ENCODE data around the gene DDX21.
"Not testable (repeated sequence)": the region's sequence is repeated elsewhere in the genome, so short reads cannot be mapped to it uniquely, and the experiment has no call there.

Gene DDX21

GRCh38 chr10:68938884-68939283 lies 17.1 kb upstream of the DDX21 start:
- no peak overlapping the region for H3K4me3 ChIP-seq (replicated peaks; ENCODE audit: low read depth, low read length)
- TF ChIP-seq, protein P1, sequence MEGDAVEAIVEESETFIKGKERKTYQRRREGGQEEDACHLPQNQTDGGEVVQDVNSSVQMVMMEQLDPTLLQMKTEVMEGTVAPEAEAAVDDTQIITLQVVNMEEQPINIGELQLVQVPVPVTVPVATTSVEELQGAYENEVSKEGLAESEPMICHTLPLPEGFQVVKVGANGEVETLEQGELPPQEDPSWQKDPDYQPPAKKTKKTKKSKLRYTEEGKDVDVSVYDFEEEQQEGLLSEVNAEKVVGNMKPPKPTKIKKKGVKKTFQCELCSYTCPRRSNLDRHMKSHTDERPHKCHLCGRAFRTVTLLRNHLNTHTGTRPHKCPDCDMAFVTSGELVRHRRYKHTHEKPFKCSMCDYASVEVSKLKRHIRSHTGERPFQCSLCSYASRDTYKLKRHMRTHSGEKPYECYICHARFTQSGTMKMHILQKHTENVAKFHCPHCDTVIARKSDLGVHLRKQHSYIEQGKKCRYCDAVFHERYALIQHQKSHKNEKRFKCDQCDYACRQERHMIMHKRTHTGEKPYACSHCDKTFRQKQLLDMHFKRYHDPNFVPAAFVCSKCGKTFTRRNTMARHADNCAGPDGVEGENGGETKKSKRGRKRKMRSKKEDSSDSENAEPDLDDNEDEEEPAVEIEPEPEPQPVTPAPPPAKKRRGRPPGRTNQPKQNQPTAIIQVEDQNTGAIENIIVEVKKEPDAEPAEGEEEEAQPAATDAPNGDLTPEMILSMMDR (IDR thresholded peaks at IDR 0.05; ENCODE audit: low read length, missing control alignments) = no peak
- no peak for DNase-seq (ENCODE audit: low read depth)

DNA sequence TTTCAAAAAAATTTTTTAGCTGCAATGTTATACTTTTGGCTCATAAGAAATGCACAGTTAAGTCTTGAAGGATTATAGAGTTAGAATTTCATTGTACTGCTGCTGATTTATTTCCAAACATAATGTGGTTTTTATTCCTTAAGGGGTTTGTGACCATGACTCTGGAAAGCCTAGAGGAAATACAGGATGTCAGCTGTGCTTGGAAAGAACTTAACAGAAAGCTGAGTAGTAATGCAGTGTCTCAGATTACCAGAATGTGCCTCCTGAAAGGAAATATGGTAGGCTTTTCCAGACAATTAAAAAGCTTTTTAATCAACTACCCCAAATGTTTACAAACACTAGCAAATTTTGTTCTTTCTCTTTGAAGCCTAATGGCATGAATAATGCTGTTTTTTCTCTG lies 15.1 kb upstream of the DDX21 start:
- H3K4me3 ChIP-seq (replicated peaks; ENCODE audit: low read depth, low read length); DNase-seq (ENCODE audit: low read depth): not testable (repeated sequence)

DNA sequence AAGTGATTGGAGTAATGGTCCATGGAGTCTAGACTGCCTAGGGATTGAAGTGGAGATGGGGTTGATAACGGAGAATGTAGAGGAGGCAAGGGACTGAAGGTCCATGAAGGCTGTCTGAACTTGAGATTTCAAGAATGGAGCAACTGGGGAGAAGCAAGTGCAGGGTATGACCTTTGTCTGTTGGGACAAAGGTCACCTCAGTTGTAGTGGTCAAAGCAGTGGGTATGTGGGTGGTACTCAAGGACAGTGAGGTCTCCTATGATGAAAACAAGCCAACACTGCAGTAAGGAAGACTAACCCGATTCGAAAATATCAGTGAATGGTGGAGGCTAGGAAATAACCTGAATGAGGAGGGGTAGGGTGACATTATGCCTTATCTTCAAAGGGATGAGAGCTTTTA lies 5.4 kb upstream of the DDX21 start:
- H3K4me3 ChIP-seq (replicated peaks; ENCODE audit: low read depth, low read length) = no peak overlapping the region
- TF ChIP-seq, protein P1 (IDR thresholded peaks at IDR 0.05; ENCODE audit: low read length, missing control alignments) = no peak
- DNase-seq (ENCODE audit: low read depth) = no peak

DNA sequence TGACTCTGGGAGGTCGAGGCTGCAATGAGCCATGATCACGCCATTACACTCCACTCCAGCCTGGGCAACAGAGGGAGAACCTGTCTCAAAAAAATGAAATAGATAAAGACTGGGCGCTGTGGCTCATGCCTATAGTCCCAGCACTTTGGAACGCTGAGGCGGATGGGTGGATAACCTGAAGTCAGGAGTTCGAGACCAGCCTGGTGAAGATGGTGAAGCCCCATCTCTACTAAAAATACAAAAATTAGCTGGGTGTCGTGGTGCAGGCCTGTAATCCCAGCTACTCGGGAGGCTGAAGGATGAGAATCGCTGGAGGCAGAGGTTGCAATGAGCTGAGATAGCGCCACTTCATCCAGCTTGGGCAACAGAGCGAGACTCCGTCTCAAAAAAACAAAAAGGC lies 1.1 kb upstream of the DDX21 start:
- TF ChIP-seq, protein P1 (IDR thresholded peaks at IDR 0.05; ENCODE audit: low read length, missing control alignments) = no peak
- no peak for DNase-seq (ENCODE audit: low read depth)
- no peak overlapping the region for H3K4me3 ChIP-seq (replicated peaks; ENCODE audit: low read depth, low read length)

GRCh38 chr10:68955355-68955831 lies 577 bp upstream of the DDX21 start:
- H3K4me3 ChIP-seq (replicated peaks; ENCODE audit: low read depth, low read length) = peak overlapping the region; percentile 99

GRCh38 chr10:68957284-68957615 lies 1.3 kb downstream of the DDX21 start:
- H3K4me3 ChIP-seq (replicated peaks; ENCODE audit: low read depth, low read length) = peak overlapping the region; percentile 99
- DNase-seq (ENCODE audit: low read depth) = no peak
- TF ChIP-seq, protein P1 (IDR thresholded peaks at IDR 0.05; ENCODE audit: low read length, missing control alignments) = no peak

More at GRCh38 chr10:68955355-68955831, 577 bp upstream of the DDX21 start:
- TF ChIP-seq, protein P1 (IDR thresholded peaks at IDR 0.05; ENCODE audit: low read length, missing control alignments) = no peak
- no peak for DNase-seq (ENCODE audit: low read depth)

- H3K4me3 ChIP-seq (replicated peaks; ENCODE audit: low read depth, low read length) = peak overlapping the region; percentile 99
- TF ChIP-seq, protein P1 (IDR thresholded peaks at IDR 0.05; ENCODE audit: low read length, missing control alignments) = no peak
- peak; percentile 28 for DNase-seq (ENCODE audit: low read depth)
Measured at GRCh38 chr10:68957654-68958053, 1.7 kb downstream of the DDX21 start.
